Adrenal gland (tissue), 5 donors: ENCODE data around the gene ORMDL1.

ENCODE experiments used
- CTCF ChIP-seq, 6 experiments: fragments of 450-650 bp in 4 of 6; fragments of 200-600 bp in 2 of 6; sonication (generic) in 1 of 6; IDR thresholded peaks; 1 replicate in 5 of 6; 2 replicates in 1 of 6; pipeline versions ENCODE4 v1.5.1 to v1.8.0; 2016 to 2021; ENCODE audit warnings: antibody characterized with exemption in 6 of 6, mild to moderate bottlenecking in 2 of 6, moderate library complexity in 1 of 6
- POLR2A ChIP-seq, 2 donors: fragments of 450-650 bp; IDR thresholded peaks; one replicate each; pipeline ENCODE4 v1.6.1; 2017; ENCODE audit warnings: antibody characterized with exemption in 2 of 2, mild to moderate bottlenecking in 2 of 2, moderate library complexity in 1 of 2
- donor health status: DM: no; HTN: no; CAD: no.

GRCh38 chr2:189821953-189822748 lies 38.0 kb upstream of the ORMDL1 start:
- TF ChIP-seq CTCF (IDR thresholded peaks at IDR 0.05), result no peak
- no peak for TF ChIP-seq POLR2A (IDR thresholded peaks at IDR 0.05)
